K562 (cell line): ENCODE data around the gene FAAP100.

Experiments used
- ARHGAP35 ChIP-seq: fragments of 450-650 bp; IDR thresholded peaks from 2 replicates; pipeline ENCODE4 v1.6.1; 2018; ENCODE audit not compliant: partially characterized antibody
- ASH1L ChIP-seq: fragments of 450-650 bp; IDR thresholded peaks from 2 replicates; pipeline ENCODE4 v1.6.1; 2018; ENCODE audit warnings: borderline replicate concordance, mild to moderate bottlenecking, low read depth; ENCODE audit not compliant: partially characterized antibody
- CTCF ChIP-seq, 3 experiments: IDR thresholded peaks in 2 of 3; conservative IDR thresholded peaks in 1 of 3; 2 replicates each; pipeline ENCODE4 v1.5.1; 2011 to 2012; ENCODE audit warnings: low read length in 3 of 3, mild to moderate bottlenecking in 3 of 3, control low read depth in 2 of 3, improper control_type of control experiment in 1 of 3, inconsistent platforms in 1 of 3, low read depth in 1 of 3, mixed read lengths in 1 of 3, moderate library complexity in 1 of 3; ENCODE audit not compliant: insufficient read depth in 2 of 3
- ESRRA ChIP-seq: fragments of 450-650 bp; IDR thresholded peaks from 2 replicates; pipeline ENCODE4 v1.6.1; 2014; ENCODE audit warnings: low read depth, mild to moderate bottlenecking, moderate library complexity, borderline replicate concordance
- POLR2A ChIP-seq: fragments of 450-650 bp; conservative IDR thresholded peaks from 2 replicates; pipeline ENCODE4 v1.6.1; 2016
- POLR3A ChIP-seq: IDR thresholded peaks from 2 replicates; pipeline ENCODE4 v1.6.1; 2011; ENCODE audit warnings: borderline replicate concordance, mild to moderate bottlenecking, moderate library complexity; ENCODE audit not compliant: insufficient read length, insufficient read depth; ENCODE audit errors: extremely low read depth
- SAFB2 ChIP-seq: fragments of 200-400 bp; formaldehyde crosslinking; IDR thresholded peaks from 2 replicates; pipeline ENCODE4 v1.6.1; 2018; ENCODE audit warnings: borderline replicate concordance, low read length, low read depth, moderate library complexity; ENCODE audit not compliant: severe bottlenecking
- SMAD1 ChIP-seq: fragments of 150-350 bp; IDR thresholded peaks from 2 replicates; pipeline ENCODE4 v1.6.1; 2014; ENCODE audit warnings: low read length, low read depth; ENCODE audit not compliant: partially characterized antibody
- TCF7 ChIP-seq: sonication (generic); IDR thresholded peaks from 2 replicates; pipeline ENCODE4 v1.6.1; 2016; ENCODE audit warnings: antibody characterized with exemption, borderline replicate concordance
- ZBTB11 ChIP-seq, 3 experiments: fragments of 200-800 bp in 1 of 3; fragments of 250-450 bp in 1 of 3; fragments of 450-650 bp in 1 of 3; sonication (Bioruptor Pico) in 1 of 3; sonication (Bioruptor generic) in 1 of 3; formaldehyde crosslinking in 1 of 3; IDR thresholded peaks; 2 replicates each; pipeline versions ENCODE4 v1.6.1 to v1.8.0; 2016 to 2022; ENCODE audit warnings: mild to moderate bottlenecking in 2 of 3, missing genetic modification characterization in 2 of 3, missing compliant biosample characterization in 1 of 3, moderate library complexity in 1 of 3
- ZNF518B ChIP-seq: fragments of 250-450 bp; sonication (Bioruptor Pico); IDR thresholded peaks from 2 replicates; pipeline ENCODE4 v1.5.0; 2021; ENCODE audit warnings: mild to moderate bottlenecking, moderate library complexity
- ZNF780A ChIP-seq: fragments of 250-450 bp; sonication (Bioruptor Pico); IDR thresholded peaks from 2 replicates; pipeline ENCODE4 v1.5.0; 2021; ENCODE audit warnings: mild to moderate bottlenecking
- TF ChIP-seq, protein P1 (sequence below): sonication (generic); formaldehyde crosslinking; IDR thresholded peaks from 2 replicates; pipeline ENCODE4 v1.5.0; 2020; ENCODE audit warnings: missing genetic modification reagents

DNA sequence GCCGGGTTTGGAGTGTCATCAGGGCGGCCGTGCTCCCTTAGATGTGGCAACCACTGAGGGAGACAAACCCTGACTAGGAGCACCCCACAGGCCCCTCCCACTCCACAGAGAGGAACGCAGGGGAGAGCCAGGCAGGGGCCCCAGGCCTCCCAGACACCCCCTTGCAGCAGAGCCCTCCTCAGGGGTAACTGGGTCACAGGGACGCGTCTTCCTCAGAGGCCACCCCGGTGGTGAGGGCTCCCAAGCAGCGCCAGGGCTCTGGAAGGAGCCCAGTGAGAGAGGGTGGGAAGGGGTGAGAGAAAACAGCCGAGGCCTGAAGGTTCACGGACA lies 12.6 kb downstream of the FAAP100 start:
- TF ChIP-seq, protein P1, sequence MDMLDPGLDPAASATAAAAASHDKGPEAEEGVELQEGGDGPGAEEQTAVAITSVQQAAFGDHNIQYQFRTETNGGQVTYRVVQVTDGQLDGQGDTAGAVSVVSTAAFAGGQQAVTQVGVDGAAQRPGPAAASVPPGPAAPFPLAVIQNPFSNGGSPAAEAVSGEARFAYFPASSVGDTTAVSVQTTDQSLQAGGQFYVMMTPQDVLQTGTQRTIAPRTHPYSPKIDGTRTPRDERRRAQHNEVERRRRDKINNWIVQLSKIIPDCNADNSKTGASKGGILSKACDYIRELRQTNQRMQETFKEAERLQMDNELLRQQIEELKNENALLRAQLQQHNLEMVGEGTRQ (CRISPR knock-in tag): no peak
- TF ChIP-seq TCF7 (no peak), SMAD1 (no peak), ZNF780A (CRISPR knock-in tag) (no peak), POLR3A (no peak), ARHGAP35 (no peak), CTCF (IDR thresholded peaks at IDR 0.05 in 2 of 3, conservative IDR thresholded peaks at IDR 0.05 in 1 of 3; ENCODE audit: insufficient read depth in 2 of 3, low read depth in 1 of 3, low read length in 3 of 3) (no peak), POLR2A (no peak), ESRRA (no peak), ZNF518B (no peak), SAFB2 (no peak), ZBTB11 (CRISPR knock-in tag; IDR thresholded peaks at IDR 0.05) (no peak), ASH1L (no peak)
